Stimulated activated CD8-positive, alpha-beta memory T cell treated with anti-CD3 and anti-CD28 coated beads, Interleukin-15, amount 100 ng/mL, for 24 hours (primary cell): Measurements from ENCODE around the gene TAOK1.

Experiments
- DNase-seq: peaks from one replicate; pipeline ENCODE4 v3.0.0-alpha.2; 2020; ENCODE audit warnings: low read depth

The TAOK1 gene

DNA sequence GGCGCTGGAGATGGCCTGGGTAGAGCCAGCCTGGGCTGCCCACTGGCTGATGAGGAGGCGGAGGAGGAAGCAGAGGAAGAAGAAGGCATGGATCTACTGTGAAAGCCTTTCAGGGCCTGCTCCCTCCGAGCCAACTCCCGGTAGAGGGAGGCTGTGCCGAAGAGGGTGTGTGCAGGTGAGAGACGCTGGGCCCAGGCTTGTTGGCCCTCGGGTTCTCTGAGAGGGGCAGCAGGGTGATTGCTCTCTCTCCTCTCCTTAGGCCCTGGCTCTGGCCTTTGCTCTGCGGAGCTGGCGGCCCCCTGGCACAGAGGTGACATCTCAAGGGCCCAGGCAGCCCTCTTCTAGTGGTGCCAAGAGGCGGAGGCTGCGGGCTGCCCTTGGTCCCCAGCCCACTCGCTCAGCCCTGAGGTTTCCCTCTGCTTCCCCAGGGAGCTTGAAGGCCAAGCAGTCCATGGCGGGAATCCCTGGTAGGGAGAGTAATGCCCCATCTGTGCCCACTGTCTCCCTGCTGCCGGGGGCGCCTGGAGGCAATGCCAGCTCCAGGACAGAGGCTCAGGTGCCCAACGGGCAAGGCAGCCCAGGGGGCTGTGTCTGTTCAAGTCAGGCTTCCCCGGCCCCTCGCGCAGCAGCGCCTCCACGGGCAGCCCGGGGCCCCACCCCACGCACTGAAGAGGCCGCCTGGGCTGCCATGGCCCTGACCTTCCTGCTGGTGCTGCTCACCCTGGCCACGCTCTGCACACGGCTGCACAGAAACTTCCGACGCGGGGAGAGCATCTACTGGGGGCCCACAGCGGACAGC, 181.9 kb downstream of the TAOK1 start:
- no peak for DNase-seq

GRCh38 chr17:29572691-29573557, 182.8 kb downstream of the TAOK1 start:
- no peak for DNase-seq

DNA sequence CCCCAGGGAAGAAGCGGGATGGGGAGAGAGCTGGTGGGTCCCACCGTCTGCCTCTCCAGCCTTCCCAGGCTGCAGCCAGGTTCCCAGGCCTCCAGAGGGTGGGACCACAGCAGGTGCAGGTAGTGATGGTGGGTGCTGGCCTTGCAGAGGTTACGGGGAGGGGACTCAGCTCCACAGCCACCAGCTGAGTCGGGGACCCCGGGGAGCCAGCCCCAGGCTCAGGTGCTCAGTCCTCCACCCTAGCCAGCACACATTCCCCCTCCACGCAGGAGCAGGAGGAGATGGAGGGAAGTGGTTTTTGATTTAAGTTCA, 183.4 kb downstream of the TAOK1 start:
- DNase-seq, result no peak

GRCh38 chr17:29573871-29574731, 183.9 kb downstream of the TAOK1 start:
- DNase-seq, result no peak

DNA sequence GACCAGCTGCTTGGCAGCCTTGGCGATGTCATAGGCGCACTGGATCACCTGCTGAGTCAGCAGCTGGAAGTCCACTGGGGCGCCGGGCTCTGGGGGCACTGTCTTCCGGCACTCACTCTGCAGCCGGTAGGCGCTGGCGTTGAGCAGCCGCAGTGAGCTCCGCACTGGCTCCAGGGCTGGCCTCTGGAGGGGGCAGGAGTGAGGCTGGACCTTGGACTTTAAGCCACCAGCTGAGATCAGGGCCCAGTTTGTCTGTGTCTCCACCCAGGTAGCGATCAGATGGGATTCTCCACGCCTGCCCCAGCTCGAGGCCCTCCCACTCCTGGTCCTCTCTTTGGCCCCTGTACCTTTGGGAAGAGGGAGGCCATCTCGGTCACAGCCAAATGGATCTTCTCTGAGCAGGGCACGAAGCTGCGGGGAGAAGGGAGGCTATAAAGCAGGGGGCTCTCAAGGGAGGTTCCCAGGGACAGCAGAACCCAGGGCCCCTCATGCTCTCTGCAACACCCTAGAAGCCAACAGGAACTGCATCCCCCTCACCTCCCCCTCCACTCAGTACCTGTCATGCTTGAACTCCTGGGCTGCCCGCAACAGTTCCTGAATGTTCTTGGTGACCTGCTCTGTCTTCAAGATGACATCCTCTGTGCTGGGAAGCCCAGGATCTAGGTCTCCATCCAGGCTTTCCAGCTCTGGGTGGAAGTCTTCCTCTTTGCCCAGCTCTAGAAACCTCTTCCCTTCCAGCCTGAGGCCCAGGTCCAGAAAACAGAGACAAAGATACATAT, 184.8 kb downstream of the TAOK1 start:
- no peak for DNase-seq

DNA sequence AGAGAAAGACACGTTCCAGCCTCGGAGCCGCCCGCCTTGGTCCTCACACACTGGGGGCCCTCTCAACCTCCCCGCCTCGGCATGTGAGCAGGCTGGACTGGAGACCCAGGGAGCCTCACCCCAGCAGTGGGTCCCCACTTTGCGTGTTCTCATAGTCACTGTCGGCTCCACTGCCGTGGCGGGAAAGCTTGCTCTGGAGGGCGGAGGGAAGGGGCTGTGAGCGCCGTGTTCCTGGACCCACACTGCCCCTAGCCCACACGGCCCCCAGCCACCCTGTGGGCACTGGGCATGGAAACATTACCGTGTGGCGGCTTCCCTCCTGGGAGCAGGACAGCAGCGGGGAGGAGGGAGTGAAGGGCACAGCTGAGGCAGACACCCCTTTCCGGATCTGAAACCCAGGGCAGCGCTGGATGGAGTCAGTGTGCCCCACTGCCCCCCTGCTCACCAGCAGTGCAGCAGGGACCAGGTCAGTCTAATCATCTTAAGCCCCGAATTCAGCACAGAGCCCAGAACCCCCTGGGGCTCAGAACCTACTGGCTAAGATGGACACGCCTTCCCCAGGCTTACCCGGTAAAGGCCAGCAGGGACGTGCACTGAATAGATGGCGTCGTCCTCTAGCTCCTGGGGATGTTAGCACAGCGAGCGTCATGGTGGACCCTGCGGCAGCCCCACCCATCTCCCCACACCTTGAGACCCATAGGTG, 185.5 kb downstream of the TAOK1 start:
- no peak for DNase-seq

DNA sequence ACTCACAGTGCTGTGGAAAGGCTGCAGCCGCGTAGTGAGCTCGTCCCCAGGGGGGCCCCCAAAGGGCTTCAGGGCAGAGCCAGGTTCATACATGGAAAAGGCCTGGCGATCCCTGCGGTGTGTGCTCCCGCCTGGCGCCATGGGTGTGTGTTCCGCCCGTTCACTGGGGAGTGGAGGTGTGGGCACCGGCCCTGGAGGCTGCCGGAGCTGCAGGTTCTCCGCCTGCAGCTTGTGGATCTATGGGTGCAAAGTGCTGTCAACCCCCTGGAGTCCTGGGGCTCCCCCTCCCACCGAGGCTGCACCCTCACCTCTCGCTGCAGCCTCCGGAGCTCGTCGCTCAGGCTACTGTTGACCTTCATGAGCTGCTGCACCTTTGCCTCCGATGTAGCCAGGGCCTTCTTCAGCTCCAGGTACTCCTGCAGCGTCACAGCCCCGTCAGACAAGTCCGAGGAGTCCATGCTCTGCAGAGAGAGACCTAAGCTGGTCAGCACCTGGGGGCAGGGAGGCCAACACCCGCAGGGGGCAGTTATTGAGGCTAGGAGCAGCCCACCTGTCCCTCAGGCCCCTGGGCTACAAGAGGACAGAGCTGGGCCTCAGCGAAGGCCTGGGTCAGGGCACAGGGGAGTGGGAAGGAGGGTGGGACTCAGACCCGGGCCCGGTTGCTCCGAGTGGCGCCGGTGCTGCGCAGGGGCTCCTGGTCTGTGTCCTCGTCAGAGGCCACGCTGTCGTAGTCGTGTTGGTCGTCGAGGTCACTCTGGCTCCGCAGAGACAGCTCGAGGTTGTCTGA, 186.2 kb downstream of the TAOK1 start:
- no peak for DNase-seq

GRCh38 chr17:29577001-29577370, 186.8 kb downstream of the TAOK1 start:
- no peak for DNase-seq

GRCh38 chr17:29577385-29578211, 187.4 kb downstream of the TAOK1 start:
- DNase-seq, result no peak

- no peak for DNase-seq
Measured at GRCh38 chr17:29578626-29579485, 188.7 kb downstream of the TAOK1 start.

DNA sequence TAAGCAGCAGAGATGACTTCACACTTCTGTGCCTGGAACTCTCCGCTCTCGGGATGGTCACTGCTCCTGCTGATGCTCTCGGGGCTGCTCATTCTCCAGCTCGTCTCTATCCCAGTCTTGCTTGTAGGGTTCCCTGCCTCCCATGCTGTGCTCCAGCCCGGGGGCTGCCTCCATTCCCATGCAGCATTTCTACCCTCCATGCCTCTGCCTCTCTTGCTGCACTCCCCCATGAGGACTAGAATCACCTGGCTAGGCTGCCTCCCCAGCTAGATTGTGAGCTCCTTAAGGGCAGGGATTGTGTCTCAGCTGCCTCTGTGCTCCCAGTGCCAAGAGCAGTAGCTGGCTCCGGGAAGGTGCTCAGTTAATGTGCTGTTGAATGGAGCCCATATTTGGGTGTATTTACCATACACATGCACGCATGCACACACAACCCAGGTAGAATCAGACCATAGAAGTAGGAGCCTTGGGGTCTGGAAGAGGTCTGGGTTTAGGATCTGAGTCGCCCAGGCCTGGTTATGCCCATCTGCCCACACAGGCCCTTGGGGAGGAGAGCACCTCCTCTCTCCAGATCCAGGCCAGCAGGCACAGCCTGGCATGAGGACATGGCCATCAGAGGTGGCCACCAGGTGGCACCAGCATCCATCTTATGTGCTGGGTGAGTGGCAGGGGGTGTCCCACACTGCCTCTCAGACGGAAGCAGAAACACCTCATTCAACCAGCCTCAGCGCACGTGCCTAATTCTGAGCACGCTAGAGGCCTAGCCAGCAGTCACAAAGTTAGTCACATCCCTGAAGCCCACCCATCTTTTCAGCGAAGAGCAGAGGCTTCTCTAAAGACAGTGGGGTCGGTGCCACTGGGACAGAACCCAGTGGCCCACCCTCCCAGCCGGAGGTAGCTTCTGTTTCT, 190.0 kb downstream of the TAOK1 start:
- peak; percentile 68 for DNase-seq

- no peak for DNase-seq
Measured at GRCh38 chr17:29581583-29582253, 191.6 kb downstream of the TAOK1 start.

- no peak for DNase-seq
Measured at GRCh38 chr17:29582254-29582765, 192.1 kb downstream of the TAOK1 start.

GRCh38 chr17:29582772-29583171, 192.6 kb downstream of the TAOK1 start:
- no peak for DNase-seq

DNA sequence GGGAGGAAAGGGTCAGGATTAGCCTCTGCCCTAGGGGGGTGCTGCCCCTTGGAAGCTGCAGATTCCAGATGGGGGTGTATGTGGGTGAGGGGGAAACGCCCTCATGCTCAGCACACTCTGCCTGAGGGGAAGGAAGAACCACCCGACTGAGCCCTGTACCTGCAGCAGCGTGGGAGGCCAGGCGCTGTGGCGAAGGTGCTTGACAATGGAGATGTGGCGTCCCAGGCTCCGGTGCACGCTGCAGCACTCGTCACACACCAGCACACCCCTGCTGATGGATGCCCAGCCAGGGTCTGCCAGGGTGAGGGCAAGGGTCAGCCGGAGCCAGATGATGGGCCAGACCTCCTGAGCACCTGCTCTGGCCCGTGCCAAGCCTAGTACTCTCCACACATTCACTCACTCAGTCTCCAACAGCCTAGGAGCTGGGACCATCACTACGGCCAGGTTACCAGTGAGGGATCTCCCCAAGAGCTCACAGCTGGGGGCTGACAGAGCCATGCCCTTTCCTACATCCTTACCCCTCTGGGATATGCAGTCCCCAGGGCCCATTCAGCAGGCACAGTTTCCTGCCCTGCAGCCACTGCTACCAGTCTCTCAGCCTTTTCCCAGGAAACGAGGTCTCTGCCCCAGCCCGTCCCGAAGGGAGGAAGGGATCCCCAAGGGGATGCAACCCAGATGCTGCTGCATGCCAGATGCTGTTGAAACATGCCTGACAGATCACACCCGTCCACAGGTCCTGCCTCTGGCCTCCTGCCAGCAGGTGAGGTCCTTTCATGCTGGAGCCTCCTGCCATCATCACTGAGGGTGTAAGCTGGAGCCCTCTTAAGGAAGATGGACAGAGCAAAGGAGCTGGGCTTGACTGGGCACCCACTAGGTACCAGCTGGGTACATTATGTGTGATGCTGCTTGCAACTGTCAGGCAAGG, 193.4 kb downstream of the TAOK1 start:
- DNase-seq, result no peak
